GM12878 (cell line): ENCODE data around the gene COL26A1. TPM values are rescaled to one million over a fixed set of nuclear protein-coding genes. Genes with fewer than 3 reads are reported as not detected.
"Not testable (repeated sequence)": the region's sequence is repeated elsewhere in the genome, so short reads cannot be mapped to it uniquely, and the experiment has no call there.

Experiments used
- ATAC-seq: fragments of 200-7000 bp; cut with Tn5 transposase; 3 replicates; pipeline ENCODE4 v1.9.1; 2020; ENCODE audit warnings: mild to moderate bottlenecking, moderate library complexity
- BruUV-seq: library from RNA; stranded (reverse); fragments of 400-500 nt; replicated peaks from 2 replicates; lab custom pipeline; 2021; lab: Mats Ljungman, UMichigan
- CTCF ChIA-PET: fragments of 300-600 bp; sonication (Branson Sonifier 250); formaldehyde crosslinking; extraction: SDS; loops from one replicate; lab custom pipeline; 2021; ENCODE audit warnings: inconsistent platforms; lab: Yijun Ruan, JAX
- POLR2A ChIA-PET: fragments of 350-600 bp; formaldehyde crosslinking; extraction: SDS; loops from one replicate; lab custom pipeline; 2021; ENCODE audit warnings: inconsistent platforms; lab: Charles Lee
- RAD21 ChIA-PET: fragments of 300-600 bp; sonication (Branson Sonifier 250); formaldehyde crosslinking; loops from one replicate; lab custom pipeline; 2023; ENCODE audit warnings: antibody characterized with exemption; ENCODE audit not compliant: unreplicated experiment; lab: Charles Lee
- SMC1A ChIA-PET: fragments of 300-600 bp; sonication (Branson Sonifier 250); formaldehyde crosslinking; loops from one replicate; lab custom pipeline; 2023; ENCODE audit not compliant: unreplicated experiment, uncharacterized antibody; lab: Charles Lee
- DNase-seq: peaks from one replicate; pipeline ENCODE4 v3.0.0-alpha.2; 2011; ENCODE audit warnings: low read depth, low spot score
- FAIRE-seq: peaks from 3 replicates; lab custom pipeline; 2011; peaks lifted over from hg19 to GRCh38; lab: Jason Lieb, UNC
- H2AFZ ChIP-seq: 2 replicates; pipeline ENCODE4 v1.6.0; 2011; ENCODE audit warnings: low read depth, low read length, control low read depth; ENCODE audit not compliant: control insufficient read depth
- H3K27ac ChIP-seq: 2 replicates; pipeline ENCODE4 v1.5.1; 2011; ENCODE audit warnings: control low read depth; ENCODE audit not compliant: control insufficient read depth, insufficient read depth
- H3K27me3 ChIP-seq, 2 experiments: replicated peaks in 1 of 2; 2 replicates each; pipeline versions ENCODE4 v1.6.0 to v1.6.1; 2011; ENCODE audit warnings: low read length in 1 of 2; ENCODE audit not compliant: control insufficient read depth in 2 of 2, insufficient read depth in 2 of 2
- H3K36me3 ChIP-seq, 2 experiments: 2 replicates each; pipeline ENCODE4 v1.5.1; 2011; ENCODE audit warnings: low read length in 1 of 2; ENCODE audit not compliant: control insufficient read depth in 2 of 2, insufficient read depth in 2 of 2
- H3K4me1 ChIP-seq: 2 replicates; pipeline ENCODE4 v1.6.1; 2011; ENCODE audit warnings: mild to moderate bottlenecking, low read length, moderate library complexity, mixed read lengths; ENCODE audit not compliant: control insufficient read depth, insufficient read depth
- H3K4me2 ChIP-seq: 2 replicates; pipeline ENCODE4 v1.6.0; 2011; ENCODE audit warnings: control low read depth; ENCODE audit not compliant: control insufficient read depth, insufficient read depth
- H3K4me3 ChIP-seq: fragments of 200-600 bp; sonication (generic); 2 replicates; pipeline ENCODE4 v1.5.1; 2016
- H3K79me2 ChIP-seq: 2 replicates; pipeline ENCODE4 v1.6.0; 2011; ENCODE audit warnings: low read length; ENCODE audit not compliant: control insufficient read depth, insufficient read depth
- H3K9ac ChIP-seq: 2 replicates; pipeline ENCODE4 v1.8.0; 2011; ENCODE audit warnings: low read length, control low read depth, mixed read lengths; ENCODE audit not compliant: control insufficient read depth, insufficient read depth
- H3K9me3 ChIP-seq: replicated peaks from 3 replicates; pipeline ENCODE4 v1.5.1; 2011; ENCODE audit warnings: mild to moderate bottlenecking, low read length; ENCODE audit not compliant: control insufficient read depth, insufficient read depth
- H4K20me1 ChIP-seq: 2 replicates; pipeline ENCODE4 v1.6.0; 2011; ENCODE audit not compliant: control insufficient read depth, insufficient read depth
- CREB1 ChIP-seq: IDR thresholded peaks from 2 replicates; pipeline ENCODE4 v1.6.1; 2012; ENCODE audit warnings: low read depth, mild to moderate bottlenecking, inconsistent platforms
- EP300 ChIP-seq, 2 experiments: fragments of 150-350 bp in 1 of 2; IDR thresholded peaks; 2 replicates each; pipeline ENCODE4 v1.6.1; 2011 to 2012; ENCODE audit warnings: low read depth in 2 of 2, low read length in 2 of 2, borderline replicate concordance in 1 of 2, improper control_type of control experiment in 1 of 2, inconsistent platforms in 1 of 2; ENCODE audit not compliant: control insufficient read depth in 1 of 2
- NFIC ChIP-seq: IDR thresholded peaks from 2 replicates; pipeline ENCODE4 v1.6.1; 2012; ENCODE audit warnings: low read depth, mild to moderate bottlenecking, inconsistent platforms, low read length, moderate library complexity
- PAX5 ChIP-seq: IDR thresholded peaks from 2 replicates; pipeline ENCODE4 v1.6.1; 2011; ENCODE audit warnings: low read depth, low read length, borderline replicate concordance
- RB1 ChIP-seq: fragments of 450-650 bp; formaldehyde crosslinking; IDR thresholded peaks from 2 replicates; pipeline ENCODE4 v1.6.1; 2017; ENCODE audit warnings: mild to moderate bottlenecking, borderline replicate concordance
- SIN3A ChIP-seq: IDR thresholded peaks from 2 replicates; pipeline ENCODE4 v1.6.1; 2012; ENCODE audit warnings: low read depth, low read length, improper control_type of control experiment
- SMAD1 ChIP-seq: fragments of 450-650 bp; IDR thresholded peaks from 2 replicates; pipeline ENCODE4 v1.6.1; 2018; ENCODE audit warnings: mild to moderate bottlenecking, low read depth; ENCODE audit not compliant: partially characterized antibody
- SMC3 ChIP-seq: IDR thresholded peaks from 2 replicates; pipeline ENCODE4 v1.6.1; 2011; ENCODE audit warnings: low read length, improper control_type of control experiment, borderline replicate concordance
- WGBS: methylation state at CpG from one replicate; pipeline ENCODE4 v1.1.6; 2016; ENCODE audit warnings: low lambda C conversion rate; ENCODE audit not compliant: insufficient replicate concordance, insufficient coverage; ENCODE audit errors: missing lambda C conversion rate; 5-methylcytosine and 5-hydroxymethylcytosine counted together
- in situ Hi-C: fragments of 300-500 bp; cut with MboI; formaldehyde crosslinking; loops from 9 replicates; pipeline ENCODE4 v1.14.3; 2018; ENCODE audit warnings: mixed read lengths
- intact Hi-C: fragments of 100-400 bp; cut with micrococcal nuclease; formaldehyde crosslinking; loops from one replicate; pipeline ENCODE4 v1.14.2; 2022; ENCODE audit not compliant: unreplicated experiment
- polyA plus RNA-seq, 11 experiments: library from polyadenylated mRNA; depleted of rRNA in 4 of 11; unstranded in 6 of 11; stranded (reverse) in 5 of 11; fragments of >200 nt; fragmentation: Nextera tagmentation in 4 of 11; fragmentation: Illumina TruSeq in 1 of 11; extraction: Ambion mirVana in 4 of 11; extraction: Trizol in 1 of 11; gene quantifications; 1 replicate in 1 of 11; 2 replicates in 10 of 11; pipeline versions ENCODE4 v1.2.1 to v1.2.3, GENCODE V29; 2011 to 2016; ENCODE audit warnings: inconsistent platforms in 2 of 11, missing spikeins in 2 of 11, low read depth in 1 of 11
- total RNA-seq, 4 experiments: library from RNA; depleted of rRNA in 3 of 4; stranded (reverse); fragments of >200 nt in 3 of 4; fragmentation: Illumina TruSeq in 1 of 4; extraction: Trizol in 1 of 4; gene quantifications; 2 replicates each; pipeline versions ENCODE4 v1.2.1 to v1.2.3, GENCODE V29; 2013 to 2021

The COL26A1 gene
- total and polyA plus RNA-seq, 10 of the 15 experiments (the other 5 are each of a cell fraction or from before 2014, with no cell fraction given) = 0.08 TPM; not detected in 9

- ATAC-seq = no peak
- H3K9me3 ChIP-seq = no peaks in the 10 kb centered on the region
- no peak overlapping the region for H2AFZ ChIP-seq
- no peak for TF ChIP-seq CREB1
- TF ChIP-seq SIN3A = no peak
- TF ChIP-seq PAX5 = no peak
- TF ChIP-seq NFIC = no peak
- TF ChIP-seq EP300 (IDR thresholded peaks at IDR 0.05; ENCODE audit: borderline replicate concordance in 1 of 2, control insufficient read depth in 1 of 2, low read depth in 2 of 2, low read length in 2 of 2) = no peak
- TF ChIP-seq RB1 = no peak
- TF ChIP-seq SMAD1 = no peak
- no peak for TF ChIP-seq SMC3
- no peaks in the 10 kb centered on the region for H3K27me3 ChIP-seq
- SMC1A ChIA-PET = no interaction called here
- 38% methylated on average over 10 of the region's 10 CpGs for WGBS
- CTCF ChIA-PET = interaction anchor here (0.6 kb wide), 1 partner anchor 125 kb away, joined by 3 read pairs; no protein-coding TSS in a partner anchor
- BruUV-seq = no TSS peak
- RAD21 ChIA-PET = no interaction called here
- no peaks in the 10 kb centered on the region for H4K20me1 ChIP-seq
- intact Hi-C loops (no loop called here), in situ Hi-C loops (no loop called here)
- no peaks in the 10 kb centered on the region for H3K36me3 ChIP-seq
- no peak overlapping the region for H3K9ac ChIP-seq
- H3K4me2 ChIP-seq = no peak overlapping the region
- POLR2A ChIA-PET = no interaction called here
- no peaks in the 10 kb centered on the region for H3K4me1 ChIP-seq
- no peak for DNase-seq
- no peak overlapping the region for H3K27ac ChIP-seq
- no peak overlapping the region for H3K4me3 ChIP-seq
- no peak for FAIRE-seq
- H3K79me2 ChIP-seq = no peaks in the 10 kb centered on the region
These were observed 126.3 kb downstream of the COL26A1 start for GRCh38 chr7:101488826-101489572.

GRCh38 chr7:101490439-101490838 is 127.8 kb downstream of the COL26A1 start:
- SMC1A ChIA-PET, H3K36me3 ChIP-seq, H3K4me2 ChIP-seq, FAIRE-seq, BruUV-seq, H3K27ac ChIP-seq, RAD21 ChIA-PET, in situ Hi-C loops, POLR2A ChIA-PET, intact Hi-C loops, H3K27me3 ChIP-seq, H4K20me1 ChIP-seq, CTCF ChIA-PET, H3K4me1 ChIP-seq, H3K9ac ChIP-seq, H2AFZ ChIP-seq, H3K4me3 ChIP-seq, H3K9me3 ChIP-seq, ATAC-seq, H3K79me2 ChIP-seq, DNase-seq: not testable (repeated sequence)
- WGBS = 28% methylated on average over 9 of the region's 9 CpGs

- H3K4me2 ChIP-seq, FAIRE-seq, DNase-seq, BruUV-seq, H3K36me3 ChIP-seq, H3K27me3 ChIP-seq, H3K9ac ChIP-seq, H3K79me2 ChIP-seq, ATAC-seq, SMC1A ChIA-PET, H2AFZ ChIP-seq, in situ Hi-C loops, RAD21 ChIA-PET, H4K20me1 ChIP-seq, H3K4me3 ChIP-seq, H3K4me1 ChIP-seq, H3K27ac ChIP-seq, CTCF ChIA-PET, H3K9me3 ChIP-seq, intact Hi-C loops, POLR2A ChIA-PET: not testable (repeated sequence)
- 74% methylated on average over 4 of the region's 4 CpGs for WGBS
These were observed 128.8 kb downstream of the COL26A1 start for GRCh38 chr7:101491442-101491841.
